Upper lobe of left lung (tissue), 4 donors: ENCODE results near the gene RBM33.

Source experiments
- CTCF ChIP-seq, 6 experiments: fragments of 450-650 bp in 4 of 6; fragments of 200-600 bp in 2 of 6; sonication (generic) in 2 of 6; IDR thresholded peaks; one replicate each; pipeline ENCODE4 v1.5.1; 2016 to 2019; ENCODE audit warnings: antibody characterized with exemption in 6 of 6
- EP300 ChIP-seq, 4 donors: sonication (generic); formaldehyde crosslinking; IDR thresholded peaks; one replicate each; pipeline ENCODE4 v1.5.1; 2017; ENCODE audit warnings: antibody characterized with exemption in 4 of 4, control low read depth in 2 of 4

- no peak for TF ChIP-seq EP300 (IDR thresholded peaks at IDR 0.05)
- TF ChIP-seq CTCF (IDR thresholded peaks at IDR 0.05) = no peak
Measured at GRCh38 chr7:155788616-155789000, 144.1 kb downstream of the RBM33 start.
